Activated CD4-positive, alpha-beta T cell treated with anti-CD3 and anti-CD28 coated beads, Interleukin-2, amount 50 U/mL, for 1 hour (primary cell): ENCODE data around the gene ERICH3.

Source experiments
- DNase-seq: peaks from one replicate; pipeline ENCODE4 v3.0.0-alpha.2; 2020

ERICH3 gene, protein sequence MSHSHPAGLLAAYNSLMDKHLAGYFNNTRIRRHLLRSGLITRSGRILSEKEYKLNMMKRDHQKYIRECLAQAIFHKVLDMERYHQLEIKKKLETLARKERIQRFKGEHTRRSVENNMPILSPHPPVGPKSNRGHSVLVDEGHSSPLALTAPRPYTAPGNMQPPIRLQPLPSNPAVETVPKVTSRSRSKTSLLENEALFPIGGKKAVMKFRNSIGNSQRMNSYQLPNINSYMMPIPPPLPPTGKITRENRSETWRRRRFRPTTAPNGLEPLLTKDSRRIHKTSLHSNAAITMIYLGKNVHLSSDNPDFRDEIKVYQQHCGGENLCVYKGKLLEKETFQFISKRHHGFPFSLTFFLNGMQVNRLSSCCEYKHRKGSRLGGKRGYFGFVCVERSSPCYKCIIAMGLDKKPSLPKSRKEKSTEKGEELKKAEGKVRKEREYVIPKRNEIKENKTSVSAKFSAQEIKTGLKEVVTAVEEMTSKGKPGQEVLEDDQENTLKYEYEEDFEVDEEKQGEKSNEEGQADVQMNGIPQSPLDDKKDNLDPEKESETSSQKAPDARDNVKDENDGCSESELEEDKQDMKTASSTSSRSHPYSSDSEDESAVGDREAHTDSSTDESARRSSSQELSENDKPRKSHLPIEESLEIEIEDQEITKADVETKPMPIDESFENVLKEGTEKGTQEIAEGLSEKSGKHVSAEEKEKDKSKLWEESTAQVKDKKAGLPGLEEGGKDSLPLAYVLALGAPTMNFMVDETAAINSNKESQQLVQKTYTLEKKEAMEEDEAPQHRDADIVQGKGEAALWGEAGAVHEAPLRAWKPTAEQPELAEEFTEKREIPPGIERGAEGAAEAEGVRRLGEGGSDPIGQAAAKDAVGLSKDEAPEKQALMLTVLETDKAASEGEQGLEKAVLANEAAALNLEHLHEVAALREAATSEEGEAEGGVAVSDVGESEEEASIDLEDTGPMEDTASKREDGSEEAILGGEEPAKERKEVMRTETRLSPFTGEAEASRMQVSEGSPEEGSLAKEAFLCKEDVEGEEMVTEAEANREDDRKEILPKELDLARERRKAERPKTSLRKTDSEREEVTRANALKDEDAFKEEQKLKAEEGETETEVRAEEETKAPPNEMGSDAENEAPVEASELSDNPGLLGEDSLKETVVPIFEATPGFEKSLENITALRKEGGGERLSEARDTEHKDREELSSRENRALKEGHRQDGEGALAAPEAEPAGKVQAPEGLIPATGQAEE (N-terminal part only)

DNA sequence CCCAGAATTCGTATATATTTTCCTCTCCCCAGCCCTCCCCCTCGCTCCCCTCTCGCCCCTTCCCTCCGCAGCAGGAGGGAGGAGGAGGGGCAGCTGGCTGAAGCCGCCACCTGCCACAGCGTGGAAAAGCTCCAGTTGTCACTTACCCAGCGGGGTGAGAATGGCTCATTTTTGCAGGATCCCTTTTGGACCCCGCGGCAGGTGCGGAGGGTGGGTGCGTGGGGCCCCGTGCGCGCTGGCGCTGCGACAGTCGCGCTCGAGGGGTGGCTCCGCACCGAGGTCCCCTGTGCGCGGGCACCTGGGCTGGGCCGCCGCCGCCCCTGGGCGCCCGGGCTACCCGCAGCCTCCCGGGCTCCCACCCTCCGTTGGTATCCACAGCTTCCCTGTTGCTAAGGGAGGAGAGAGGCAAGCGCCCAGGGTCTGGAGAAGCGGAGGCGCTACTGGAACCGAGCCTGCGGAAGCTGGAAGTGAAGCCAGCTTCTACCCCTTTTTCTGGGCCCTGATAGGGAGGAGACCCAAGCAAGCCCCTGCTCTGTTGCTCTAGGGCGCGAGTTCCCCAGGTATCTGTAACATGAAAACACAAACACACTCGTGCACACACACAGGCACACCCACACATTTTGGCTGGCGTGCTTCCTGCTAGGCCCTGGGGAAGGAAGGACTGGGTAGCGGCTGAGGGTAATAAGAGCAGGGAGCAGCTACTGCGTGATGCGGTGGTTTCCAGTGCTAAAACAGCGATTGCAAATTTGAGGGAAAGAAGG, at the start of gene ERICH3:
ERICH3 (minus strand) TSS at position 442 of the 761 bp plus-strand sequence; CDS start at position 169, 273 bp downstream.
- DNase-seq = no peak

DNA sequence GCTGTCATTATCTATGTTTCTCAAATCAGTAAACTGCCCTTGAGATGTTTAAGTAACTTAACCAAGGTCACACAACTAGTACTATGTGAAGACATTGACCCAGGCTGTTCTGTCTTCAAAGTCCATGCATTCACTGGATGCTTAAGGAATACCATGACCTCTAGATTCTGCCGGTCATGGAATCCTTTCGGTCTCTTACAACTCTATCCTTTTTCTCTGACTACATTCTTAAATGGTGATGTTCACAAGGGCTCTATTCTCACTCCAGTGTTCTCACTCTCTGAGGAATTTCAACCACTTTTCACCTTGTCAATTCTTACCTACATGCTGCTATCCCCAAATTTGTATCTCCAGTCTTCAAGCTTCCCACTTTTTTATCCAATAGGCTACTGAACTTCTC, 44.0 kb upstream of the ERICH3 start:
- DNase-seq = no peak

DNA sequence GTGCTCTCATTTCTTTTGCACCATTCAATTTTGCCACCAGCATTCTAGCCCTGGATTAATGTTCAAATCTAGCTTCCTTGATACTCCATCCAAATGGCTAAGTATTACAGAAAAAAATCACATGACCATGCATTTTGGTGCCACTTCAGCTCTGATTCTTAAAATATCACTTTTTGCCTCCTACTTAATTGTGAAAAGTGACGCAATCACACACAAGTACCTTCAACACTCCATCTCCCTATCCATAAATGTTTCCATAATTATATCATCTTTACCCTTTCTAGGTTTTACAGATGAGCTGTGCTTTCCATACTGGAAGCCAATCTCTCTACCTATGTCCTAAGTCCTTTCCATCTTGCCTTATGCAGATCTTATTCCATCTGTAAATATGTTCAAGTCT, 43.2 kb upstream of the ERICH3 start:
- no peak for DNase-seq

DNA sequence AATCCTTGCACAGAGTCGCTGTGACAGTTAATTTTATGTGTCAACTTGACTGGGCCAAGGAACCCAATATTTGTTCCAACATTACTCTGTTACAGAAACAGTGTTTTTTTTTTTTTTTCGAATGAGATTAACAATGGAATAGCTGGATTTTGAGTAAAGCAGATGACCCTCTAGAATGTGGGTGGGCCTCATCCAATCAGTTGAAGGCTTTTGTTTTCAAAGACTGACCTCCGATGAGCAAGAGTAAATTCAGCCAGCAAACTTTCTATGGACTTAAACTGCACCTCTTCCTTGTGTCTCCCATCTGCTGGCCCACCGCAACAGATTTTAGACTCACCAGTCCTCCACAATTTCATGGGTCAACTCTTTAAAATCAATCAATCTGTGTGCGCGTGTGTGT, 42.2 kb upstream of the ERICH3 start:
- DNase-seq = no peak

DNA sequence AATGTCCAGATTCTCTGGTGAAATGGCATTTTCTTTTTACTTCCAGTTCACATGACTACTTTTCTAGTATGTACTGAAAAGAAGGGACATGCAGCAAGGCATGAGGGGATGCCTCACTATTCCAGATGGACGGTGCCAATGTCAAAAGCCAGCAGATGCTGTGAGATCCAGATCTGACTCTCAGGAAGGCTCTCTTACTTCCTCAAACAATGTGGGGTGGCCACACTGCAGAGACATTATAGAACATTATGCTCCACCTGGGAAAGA, 41.6 kb upstream of the ERICH3 start:
- no peak for DNase-seq

DNA sequence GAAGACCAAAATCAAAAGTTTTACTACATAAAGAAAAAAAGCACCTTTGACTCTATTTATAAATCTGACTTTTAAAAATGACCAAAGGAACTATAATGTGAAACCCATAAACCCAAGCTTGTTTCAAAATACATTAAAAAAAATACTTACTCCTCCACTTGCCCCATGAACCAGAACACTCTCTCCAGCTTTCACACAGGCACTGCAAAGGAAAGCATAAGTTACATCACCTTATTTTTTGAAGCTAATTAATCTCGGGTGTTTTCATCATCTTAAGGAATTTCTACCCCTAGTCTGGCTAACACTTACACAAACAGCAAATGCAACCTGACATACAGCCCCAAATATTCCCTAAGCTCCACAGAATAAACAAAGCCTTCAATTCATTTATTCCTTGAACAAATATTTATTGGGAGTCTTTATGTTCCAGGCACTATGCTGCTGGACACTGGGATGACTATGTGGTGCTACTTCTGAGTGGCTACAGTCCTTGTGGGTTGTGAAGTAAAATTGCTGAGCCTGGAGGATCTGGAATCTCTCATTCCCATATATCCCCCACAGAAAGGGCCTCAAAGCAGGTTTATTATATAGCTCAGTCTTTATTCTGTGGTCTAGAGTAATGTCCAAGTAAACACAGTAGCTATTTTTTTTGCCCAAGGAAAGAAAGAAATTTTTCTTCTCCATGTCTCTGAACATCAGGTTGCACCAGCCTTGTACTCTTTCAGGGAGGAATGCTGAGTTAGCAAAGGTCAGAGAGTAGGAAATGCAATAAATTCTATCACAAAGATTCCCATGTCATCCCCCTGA, 41.0 kb upstream of the ERICH3 start:
- no peak for DNase-seq

DNA sequence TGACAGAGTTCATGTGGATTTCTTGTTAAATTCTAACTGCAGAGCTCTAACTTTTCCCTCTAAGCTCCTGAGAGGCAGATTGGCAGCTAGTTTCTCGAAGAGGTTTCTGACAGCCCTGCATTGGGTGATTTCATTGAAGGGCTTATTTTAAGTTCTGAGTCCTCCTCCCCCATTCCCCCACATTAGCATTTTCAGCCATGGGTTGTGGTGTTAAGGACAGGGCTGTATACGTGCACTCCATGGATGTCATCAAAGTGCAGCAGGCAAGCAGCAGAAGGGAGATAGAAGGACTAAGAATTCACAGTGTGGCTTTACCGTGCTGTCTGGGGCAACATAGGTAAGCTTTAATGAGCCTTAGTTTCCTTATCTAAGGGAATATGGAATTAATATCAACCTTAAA, 40.3 kb upstream of the ERICH3 start:
- DNase-seq = no peak

DNA sequence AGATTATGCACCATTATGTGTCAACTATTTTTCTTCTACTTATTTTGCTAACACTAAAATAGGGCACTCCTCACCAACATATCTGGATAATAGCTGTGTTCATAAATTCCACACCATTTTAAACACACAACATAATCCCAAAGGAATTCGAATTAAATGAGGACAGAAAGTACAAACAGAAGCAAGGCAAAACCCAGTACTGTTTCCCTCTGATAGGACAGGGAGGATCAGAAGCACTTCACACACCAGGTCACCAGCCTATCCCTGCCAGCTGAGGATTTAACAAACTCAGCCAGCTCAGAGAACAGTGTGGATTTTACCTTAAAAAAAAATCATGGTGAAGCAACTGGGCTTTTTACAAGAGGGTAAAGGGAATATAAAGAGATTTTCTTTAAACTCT, 39.3 kb upstream of the ERICH3 start:
- no peak for DNase-seq

DNA sequence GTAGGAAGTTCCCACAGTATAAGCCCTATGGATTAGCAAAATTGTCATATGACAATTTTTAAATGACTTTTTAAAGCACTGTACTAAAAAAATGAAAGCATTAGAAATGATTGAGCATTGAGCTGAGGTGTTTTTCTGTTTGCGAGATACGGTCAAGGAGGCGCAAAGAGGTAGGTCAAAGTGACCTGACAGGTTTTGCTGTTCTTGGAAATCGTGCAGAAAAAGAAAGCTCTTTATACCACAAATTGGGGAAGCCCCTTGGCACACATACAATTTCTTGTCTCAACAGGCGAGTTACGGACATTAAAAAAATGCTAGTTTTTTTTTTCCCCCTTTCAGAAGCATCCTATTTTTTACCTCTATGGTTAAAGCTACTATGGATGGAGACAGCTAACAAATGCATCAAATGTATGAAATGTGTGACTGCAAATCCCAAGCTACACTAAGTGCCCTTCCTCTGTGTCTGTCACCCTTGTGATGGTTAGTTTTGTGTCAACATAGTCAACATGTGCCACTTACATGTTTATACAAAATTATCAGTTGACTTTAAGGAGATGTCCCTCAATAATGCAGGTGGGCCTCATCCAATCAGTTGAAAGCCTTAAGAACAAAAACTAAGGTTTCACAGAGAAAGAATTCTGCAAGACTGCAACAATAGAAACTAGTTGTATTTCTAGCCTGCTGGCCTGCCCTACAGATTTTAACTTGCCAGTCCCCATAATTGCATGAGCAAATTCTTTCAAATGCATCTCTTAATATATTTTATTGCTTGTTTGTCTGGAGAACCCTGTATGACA, 30.0 kb upstream of the ERICH3 start:
- no peak for DNase-seq

DNA sequence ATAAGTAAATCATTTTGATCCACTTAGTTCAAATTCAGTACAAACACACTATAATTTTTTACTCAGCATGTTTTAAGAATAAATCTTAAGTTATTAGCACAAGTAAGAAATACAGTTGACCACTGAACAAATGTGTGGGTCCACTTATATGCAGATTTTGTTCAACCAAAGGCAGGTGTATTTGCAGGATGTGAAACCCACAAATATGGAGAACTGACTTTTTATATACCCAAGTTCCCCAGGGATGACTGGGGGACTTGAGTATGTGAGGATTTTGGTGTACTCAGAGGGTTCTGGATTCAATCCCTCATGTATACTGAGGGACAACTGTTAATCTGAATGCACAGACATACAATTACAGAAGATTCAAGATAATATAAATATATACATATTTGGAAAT, 25.7 kb upstream of the ERICH3 start:
- DNase-seq = no peak

DNA sequence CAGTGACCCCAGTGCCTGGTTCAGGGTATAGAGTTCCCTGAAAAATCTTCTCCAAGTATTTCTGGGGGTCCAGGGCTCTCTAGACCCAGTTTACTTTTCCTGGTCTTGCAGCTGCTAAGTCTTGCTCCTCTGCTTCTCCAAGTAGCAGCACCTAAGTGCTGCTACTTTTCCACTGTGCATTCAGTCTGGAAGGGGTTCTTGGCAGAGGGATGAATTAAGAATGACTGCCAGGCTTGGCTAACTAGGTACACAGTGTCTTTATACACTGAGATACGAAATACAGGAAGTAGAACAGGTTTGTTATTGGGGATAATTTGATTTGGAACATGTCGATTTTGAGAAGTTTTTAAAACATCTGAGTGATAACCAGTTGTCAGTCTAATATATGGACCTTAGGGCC, 24.2 kb upstream of the ERICH3 start:
- DNase-seq = no peak

DNA sequence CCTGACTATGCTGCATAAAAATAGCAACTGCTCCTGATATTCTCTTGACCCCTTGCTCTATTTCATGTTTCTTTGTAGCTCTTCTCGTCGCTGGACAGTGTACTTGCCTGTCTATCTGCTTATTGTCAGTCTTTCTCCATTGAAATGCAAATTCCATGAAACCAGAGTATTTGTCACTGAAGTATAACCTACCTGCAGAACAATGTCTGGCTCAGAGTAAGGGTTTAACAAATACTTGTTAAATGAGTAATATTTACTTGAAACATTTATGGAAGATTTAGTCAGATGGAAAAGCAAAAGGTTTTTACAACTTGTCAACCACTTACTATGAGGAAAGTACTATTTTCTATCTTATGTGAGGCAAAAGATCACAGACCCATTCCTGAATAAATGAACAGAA, 19.9 kb upstream of the ERICH3 start:
- no peak for DNase-seq

DNA sequence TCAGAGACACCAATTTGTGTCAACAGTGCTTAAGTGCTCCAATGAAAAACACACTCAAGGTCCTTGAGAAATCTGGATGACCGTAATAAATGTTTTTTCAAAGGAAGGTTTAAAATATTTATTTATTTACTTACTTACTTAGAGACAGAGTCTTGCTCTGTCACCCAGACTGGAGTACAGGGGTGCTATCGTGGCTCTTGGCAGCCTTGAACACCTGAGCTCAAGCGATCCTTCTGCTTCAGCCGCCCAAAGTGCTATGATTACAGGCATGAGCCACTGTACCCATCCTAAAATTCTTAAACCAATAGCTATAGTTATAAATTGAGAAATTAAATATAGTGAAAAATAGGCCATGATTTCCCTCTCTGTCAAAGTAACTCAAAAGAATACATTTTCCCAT, 17.3 kb upstream of the ERICH3 start:
- no peak for DNase-seq

DNA sequence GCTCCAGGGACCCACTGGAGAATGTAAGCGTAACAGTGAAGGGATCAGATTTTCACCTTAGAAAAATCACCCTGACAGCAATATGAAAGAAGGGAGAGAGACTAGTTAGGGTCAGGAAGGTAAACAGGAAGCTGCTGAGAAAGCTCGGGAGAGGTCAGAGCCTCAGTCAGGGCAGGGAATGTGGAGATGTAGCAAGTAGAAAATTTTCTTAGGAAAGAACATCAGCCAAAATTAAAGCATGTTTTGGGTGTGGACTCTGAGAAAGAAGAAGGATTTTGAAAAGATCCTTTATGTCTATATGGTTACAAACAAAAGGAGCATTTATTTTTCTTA, 16.7 kb upstream of the ERICH3 start:
- no peak for DNase-seq

DNA sequence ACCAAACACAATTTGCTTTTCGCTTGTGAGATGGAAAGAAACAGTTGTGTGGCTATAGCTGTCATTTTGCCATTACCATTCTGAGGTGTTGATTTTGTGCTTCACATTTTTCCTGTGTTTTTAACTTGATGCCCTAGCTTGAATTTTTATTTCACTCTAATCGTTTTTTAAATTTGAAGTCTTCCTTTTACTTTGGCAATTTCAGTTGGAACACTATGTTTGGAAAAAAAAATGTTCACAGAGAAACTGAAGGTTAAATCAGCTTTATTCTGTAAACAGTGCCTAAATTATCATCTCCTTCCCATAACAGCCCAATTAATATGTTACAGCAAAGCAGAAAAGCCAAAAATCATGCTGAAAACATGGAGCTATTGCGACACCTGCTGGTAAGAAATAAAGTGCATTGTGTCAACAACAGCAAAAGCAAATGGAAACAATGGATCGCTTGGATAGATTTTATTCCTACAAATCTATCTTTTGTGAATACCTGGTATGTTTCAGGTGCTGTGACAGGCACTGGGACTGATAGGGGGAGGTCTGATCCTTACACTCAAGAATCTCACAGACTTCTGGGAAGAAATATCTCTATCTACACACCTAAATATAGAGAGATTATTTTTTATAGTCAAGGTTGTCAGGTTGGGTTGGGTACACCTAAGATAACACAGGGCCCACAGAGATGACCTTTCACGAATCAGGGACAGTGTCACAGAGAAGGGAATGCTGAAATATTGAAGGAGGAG, 16.2 kb upstream of the ERICH3 start:
- DNase-seq = peak; percentile 13

DNA sequence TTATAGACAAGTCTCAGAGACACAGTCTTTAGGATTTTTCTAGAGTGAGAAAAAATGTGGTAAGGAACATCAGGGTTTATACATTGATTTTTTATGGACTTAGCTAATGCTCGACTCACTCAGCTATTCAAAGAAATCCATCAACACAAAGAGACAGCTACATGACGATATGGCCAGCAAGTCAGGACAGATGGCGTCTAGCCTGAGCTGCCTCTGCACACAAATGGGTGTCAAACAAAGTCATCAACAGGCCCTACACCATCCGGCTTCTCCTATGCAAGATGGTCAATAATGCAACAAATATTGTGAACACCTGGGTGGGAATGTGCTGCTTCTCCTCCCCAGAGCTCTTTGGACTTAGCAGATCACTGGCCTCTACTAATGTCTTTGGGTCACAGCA, 13.3 kb upstream of the ERICH3 start:
- no peak for DNase-seq

DNA sequence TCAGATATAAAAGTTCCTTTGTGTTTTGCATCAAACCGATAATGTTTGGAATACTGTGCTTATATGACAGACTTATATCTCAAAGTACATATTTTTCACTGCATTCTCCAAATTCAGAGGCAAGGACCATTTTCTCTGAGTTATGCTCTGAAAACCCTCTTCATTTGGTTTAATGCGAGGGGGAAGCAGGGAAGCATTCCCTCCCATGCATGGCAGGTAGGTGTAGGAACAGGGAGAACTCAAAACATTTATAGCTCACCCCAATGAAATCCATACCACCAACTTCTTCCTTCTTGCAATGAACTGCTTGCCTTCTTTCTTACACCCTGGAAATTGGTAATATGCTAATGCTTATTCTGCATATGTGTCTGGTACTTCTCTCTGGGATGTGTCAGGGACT, 10.7 kb upstream of the ERICH3 start:
- DNase-seq = no peak

DNA sequence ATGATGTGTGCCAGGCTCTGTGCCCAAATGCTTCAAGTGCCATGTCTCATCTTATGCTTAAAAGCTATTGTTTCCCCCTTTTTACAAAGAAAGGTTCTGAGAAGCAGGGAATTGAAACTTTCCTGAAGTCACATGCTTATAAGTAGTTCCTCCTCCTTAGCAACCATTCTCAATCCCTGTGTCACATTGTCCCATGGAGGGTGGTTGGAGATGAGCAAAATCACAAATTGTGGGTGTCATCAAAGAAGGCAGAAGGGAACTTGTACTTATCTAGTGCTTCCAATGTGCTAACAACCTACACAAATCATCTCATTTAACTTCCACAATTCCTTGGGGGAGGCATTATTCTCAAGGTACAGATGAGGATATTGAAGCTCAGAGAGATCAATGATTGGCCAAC, 10.1 kb upstream of the ERICH3 start:
- DNase-seq = no peak

DNA sequence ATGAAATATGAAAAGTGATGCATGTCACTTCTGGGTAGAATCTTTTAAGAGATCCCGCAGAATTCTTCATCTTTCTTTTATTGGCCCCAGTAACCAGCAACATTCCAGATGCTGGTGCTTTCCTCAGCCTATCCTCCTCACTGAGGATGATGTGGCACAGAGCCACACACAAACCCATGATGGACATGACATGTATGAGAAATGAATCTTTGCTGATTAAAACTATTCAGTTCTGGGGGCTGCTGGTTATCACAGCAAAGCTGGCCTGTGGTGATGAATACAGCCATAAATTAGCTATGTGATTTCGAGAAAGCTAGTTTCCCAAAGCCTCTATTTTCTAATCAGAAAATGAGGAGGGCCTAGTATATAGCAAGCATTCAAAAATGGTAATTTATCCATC, 8.3 kb upstream of the ERICH3 start:
- no peak for DNase-seq

DNA sequence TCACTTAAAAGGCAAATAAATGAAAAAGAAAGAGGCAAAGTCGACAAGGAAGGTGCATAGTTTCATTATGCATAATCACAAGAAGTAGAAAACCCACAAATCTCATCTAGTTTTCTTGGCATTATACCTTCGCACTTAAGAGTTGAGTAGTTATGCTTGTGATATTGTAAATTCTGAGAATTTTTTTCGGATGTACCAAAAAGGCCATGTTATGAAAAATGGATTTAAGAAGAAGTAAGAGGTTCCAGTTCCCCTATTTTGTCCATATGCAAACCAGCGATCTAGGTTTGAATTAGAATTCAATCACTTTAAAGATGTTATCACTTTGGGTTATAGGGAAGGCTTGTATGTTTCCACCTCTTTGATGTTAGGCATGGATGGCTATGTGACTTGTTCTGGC, 7.9 kb upstream of the ERICH3 start:
- no peak for DNase-seq

DNA sequence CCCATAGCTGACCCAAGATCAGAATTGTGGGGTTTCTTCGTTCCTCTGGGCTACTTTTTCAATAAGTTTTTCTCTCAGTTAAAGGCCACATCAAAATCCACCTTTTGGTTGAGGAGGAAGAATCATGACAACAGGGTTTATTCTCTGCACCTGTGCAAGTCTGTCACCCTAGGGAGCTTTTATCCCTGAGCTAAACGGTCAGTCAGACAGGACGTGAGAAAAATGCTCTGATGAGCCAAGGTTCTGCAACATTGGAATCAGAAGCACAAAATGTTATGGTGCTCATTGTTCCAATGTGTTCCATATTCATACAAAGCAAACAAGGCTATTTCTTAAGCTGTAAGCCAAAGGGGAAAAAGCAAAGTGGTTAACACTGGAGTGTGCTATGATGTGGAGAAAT, 7.4 kb upstream of the ERICH3 start:
- DNase-seq = no peak
